Femur (tissue), 1 donor: ENCODE results near the gene CFAP68.
A peak's percentile ranks its signal among the peaks of the same experiment; 100 is the strongest.
"Not testable (repeated sequence)": the region's sequence is repeated elsewhere in the genome, so short reads cannot be mapped to it uniquely, and the experiment has no call there.

ENCODE experiments used
- DNase-seq: peaks from one replicate; pipeline ENCODE4 v3.0.0-alpha.2; 2017

CFAP68 gene

DNA sequence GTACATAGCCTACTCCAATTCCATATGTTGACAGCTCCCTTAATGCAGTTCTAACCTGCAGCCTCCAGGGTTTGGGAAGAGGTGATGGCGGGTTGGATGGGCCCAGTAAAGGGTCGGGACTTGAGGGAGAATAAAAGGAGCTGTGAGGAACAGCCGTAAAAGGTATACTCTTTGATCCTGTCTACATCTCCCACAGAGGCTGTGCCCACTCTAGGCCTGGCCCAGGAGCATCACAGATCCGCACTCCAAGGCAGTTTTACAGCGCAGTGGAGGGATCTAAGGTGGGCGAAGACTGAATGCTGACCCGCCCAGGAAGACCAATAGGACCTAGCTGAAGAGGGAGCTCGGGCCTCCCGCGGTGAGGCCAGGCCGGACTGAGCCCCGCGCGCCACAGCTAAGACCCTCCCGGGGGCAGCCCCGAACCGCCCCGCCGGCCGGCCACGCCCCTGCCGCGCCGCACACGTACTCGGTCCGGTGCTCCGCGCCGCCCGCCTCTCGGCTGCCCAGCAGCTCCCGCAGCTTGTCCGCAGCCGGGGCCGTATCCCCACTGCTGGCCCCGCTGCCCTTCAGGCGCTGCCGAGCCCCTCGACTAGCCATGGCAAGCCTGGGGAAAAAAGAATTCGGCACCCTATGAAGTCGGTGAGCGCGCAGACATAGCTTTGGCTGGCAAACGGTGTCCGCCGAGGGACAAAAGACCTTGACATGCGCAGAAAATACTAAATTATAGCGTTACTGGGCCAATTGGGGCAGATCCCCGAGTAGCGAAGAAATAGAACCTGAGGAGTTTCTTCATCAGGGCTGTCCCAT is 8.3 kb upstream of the CFAP68 start, which contains the start of gene ALG9:
Gene ALG9 (minus strand): TSS at position 696 of the 807 bp plus-strand sequence. CDS start 99 bp downstream, at position 597.
- peak; percentile 88 for DNase-seq

- no peak for DNase-seq
Observed at GRCh38 chr11:111871693-111872161, 7.6 kb upstream of the CFAP68 start.

DNA sequence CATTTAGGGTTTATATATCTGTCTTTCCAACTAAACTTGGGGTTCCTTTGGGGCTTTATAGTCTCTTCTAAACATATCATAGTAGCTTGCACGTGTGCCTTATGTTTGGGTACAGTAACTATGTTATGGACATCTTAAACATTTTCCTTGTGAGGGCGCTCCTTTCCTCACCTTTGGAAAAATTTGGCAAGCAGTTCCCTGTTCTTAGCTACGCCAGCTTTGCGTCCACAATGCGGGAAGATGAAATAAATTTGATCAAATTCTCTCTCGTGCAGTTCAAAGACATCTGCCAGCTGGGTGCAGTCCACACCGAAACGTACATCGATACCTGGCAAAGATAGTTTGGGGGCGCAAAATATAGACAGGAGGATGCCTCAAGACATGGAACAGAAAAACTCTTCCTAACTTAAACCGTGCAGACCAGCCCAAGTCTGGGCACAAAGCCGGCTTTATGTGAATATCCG is 924 bp upstream of the CFAP68 start:
- DNase-seq = no peak

- DNase-seq = no peak
Observed at GRCh38 chr11:111879637-111879960, 258 bp downstream of the CFAP68 start.

GRCh38 chr11:111882202-111882601 is 2.9 kb downstream of the CFAP68 start:
- no peak for DNase-seq

DNA sequence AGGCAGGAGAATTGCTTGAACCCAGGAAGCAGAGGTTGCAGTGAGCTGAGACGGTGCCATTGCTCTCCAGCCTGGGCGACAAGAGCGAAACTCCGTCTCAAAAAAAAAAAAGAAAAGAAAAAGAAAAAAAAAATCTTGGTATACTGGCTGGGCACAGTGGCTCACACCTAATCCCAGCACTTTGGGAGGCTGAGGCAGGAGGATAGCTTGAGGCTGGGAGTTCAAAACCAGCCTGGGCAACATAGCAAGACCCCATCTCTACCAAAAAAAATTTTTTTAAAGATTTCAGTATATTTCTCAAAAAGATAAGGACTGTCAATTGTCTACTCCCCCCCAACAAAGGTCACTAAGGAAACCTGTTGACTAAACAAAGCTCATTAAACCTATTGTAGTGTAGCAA is 5.7 kb downstream of the CFAP68 start:
- DNase-seq = not testable (repeated sequence)

DNA sequence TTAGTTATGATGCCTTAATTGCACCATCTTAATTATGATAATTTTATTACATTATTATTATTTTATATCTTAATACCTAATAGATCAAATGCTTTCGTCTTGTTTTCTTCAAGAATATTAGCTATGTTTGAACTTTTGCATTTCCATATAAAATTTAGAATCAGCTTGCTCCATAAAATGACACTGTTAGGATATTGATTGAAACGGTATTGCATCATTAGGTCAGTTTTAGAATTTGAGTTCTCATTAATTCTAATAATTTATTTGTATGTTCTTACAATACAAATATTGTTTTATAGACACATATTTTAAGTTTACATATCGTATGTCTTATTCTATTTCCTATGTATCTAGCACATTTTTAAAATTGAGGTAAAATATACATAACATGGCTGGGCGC is 6.7 kb downstream of the CFAP68 start:
- DNase-seq = no peak

- DNase-seq = no peak
Observed at GRCh38 chr11:111886844-111887243, 7.5 kb downstream of the CFAP68 start.

DNA sequence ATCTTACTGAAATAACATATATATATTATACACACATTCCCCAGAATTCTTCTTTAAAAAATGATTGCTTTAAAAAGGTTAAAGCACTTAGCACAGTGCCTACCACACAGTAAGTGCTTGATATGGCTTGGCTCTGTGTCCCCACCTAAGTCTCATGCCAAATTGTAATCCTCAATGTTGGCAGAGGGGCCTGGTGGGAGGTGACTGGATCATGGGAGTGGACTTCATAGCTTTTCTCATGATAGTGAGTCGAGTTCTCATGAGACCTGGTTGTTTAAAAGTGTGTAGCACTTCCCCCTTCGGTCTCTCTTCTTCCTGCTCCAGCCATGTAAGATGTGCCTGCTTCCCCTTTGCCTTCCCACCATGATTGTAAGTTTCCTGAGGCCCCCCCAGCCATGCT is 26.1 kb downstream of the CFAP68 start:
- DNase-seq = peak; percentile 36

DNA sequence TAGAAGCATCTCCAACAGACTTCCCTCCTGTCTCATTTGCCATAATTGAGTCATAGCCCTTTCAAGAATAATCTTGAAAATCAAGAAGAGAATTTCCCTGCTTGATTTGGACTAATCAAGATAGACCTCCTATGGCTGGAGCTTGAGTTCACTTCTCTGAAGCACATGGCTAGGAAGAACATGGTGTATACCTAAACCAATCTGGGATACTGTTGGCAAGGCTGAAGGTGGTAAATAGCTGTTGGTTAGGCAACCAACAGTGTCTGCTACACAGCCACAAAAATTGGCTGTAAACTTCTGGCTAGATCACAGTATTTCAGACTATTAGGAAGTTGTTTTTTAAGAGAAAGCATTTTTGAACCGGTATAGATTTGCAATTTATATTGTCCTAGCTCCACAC is 27.3 kb downstream of the CFAP68 start:
- DNase-seq = no peak

DNA sequence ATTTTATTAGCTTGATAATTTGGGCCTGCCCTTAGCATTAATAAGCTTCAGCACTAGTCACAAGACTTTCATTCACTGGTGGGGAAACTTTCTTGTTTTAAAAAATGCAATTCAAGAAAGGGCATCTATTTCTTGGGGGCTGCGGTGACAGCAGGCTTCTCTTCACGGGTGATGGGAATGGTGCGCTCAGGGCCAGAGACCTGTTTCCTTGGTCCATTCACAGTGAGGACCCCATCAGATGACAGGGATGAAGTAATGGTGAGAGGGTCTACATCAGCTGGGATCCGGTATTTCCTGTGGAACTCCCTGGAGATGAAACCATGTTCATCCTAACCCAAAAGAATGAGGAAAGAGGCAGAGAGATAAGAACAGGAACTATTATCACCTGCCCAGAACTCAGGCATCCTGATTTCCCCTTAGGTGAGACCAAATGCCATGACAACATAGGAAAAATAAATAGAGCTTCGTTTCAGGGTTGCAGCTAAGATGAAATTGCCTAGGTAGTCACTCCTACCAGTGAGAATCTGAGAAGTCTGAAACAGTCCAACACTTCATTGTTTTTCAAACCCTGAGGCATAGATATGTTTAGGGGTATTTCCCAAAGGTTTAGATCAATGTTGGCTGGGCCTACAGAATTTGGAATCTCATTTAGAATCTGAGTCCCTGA is 29.4 kb downstream of the CFAP68 start:
- no peak for DNase-seq

GRCh38 chr11:111909378-111909777 is 30.0 kb downstream of the CFAP68 start:
- no peak for DNase-seq

DNA sequence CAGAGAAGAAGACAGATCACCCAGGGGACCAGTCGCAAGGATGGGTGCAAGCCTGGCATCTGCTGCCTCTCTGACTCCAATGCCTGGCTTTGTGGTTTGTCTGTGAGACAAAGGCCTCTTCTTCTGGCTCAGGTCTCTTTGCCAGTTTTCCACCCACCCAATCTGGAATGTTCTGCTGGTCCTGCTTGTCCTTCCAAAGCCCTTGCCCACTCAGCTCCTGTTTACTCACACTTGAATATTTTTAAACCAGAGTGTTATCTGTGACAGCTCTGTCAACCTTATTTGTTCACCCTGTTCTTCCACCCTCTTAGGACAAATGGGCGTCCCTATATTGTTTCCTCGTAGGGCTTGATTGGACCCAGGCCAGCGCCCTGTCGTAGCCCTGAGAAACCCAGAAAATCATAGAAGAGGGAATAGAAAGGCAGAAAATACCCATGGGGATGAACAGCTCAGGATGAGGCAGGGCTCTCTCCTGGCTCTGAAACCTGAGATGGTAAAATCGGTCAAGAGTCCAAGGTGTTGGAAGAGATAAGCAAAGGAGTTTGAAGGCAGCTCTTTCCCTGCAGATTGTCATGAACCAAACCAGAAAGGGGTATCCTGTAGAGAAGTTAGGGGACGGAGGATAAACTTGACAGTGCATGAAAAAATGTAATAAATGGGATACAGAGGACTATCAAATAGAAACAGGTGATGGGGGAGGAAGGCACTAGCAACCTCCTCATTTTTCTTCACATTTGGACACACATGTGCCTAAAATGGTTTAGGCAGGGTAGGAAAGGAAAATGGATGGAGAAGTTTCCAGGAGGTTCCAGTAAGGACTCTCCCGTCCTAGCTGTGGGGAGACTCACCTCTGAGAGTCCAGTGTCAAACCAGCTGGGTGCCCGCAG is 31.6 kb downstream of the CFAP68 start:
- no peak for DNase-seq

DNA sequence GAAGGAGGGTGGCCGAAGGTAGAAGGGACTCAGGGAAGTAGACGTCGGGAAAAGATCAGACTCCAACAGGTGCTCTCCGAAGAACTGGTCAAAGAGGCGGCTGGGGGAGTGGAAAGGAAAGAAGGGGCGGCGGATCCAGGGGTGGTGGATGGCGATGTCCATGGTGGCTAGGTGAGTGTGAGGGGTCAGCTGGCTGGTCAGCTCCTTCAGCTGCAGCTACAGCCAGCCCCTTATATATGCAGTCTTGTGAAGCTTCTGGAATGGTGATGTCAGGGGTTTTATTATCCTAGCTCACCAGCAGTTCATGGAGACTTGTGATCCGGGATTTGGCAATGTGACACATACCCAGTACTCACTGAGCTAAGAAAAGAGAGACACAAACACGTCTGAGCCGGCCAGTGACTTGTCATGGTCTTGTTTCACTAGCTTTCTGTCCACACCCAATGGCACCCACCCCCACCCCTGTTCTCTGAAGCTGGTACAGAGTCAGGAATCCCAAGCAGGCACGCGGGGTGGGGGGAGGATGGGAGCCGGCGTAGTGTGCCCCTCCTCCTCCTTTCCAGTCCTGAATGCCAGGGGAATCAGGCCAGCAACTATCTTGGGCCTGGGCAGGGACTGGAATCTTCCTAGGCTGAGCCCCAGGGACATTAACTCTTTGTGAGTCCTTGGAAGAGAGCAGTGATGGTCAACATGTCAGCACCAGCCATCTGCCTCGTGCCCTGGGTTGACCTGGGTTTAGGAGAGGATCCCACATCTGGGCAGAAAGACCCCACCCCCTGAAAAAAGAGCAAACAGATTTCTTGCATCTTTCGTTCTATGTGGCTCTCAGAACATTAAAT is 32.4 kb downstream of the CFAP68 start, which contains the start of gene CRYAB:
Gene CRYAB (minus strand): TSS at position 208 of the 839 bp plus-strand sequence. CDS start 46 bp downstream, at position 162.
- peak; percentile 92 for DNase-seq

GRCh38 chr11:111912535-111912934 is 33.2 kb downstream of the CFAP68 start, which contains the start of gene HSPB2:
Gene HSPB2, plus strand, starts transcription at chr11:111912734. Its CDS starts 96 bp downstream, at chr11:111912830.
- peak; percentile 78 for DNase-seq

GRCh38 chr11:111913031-111913861 is 33.9 kb downstream of the CFAP68 start:
- peak; percentile 41 for DNase-seq

DNA sequence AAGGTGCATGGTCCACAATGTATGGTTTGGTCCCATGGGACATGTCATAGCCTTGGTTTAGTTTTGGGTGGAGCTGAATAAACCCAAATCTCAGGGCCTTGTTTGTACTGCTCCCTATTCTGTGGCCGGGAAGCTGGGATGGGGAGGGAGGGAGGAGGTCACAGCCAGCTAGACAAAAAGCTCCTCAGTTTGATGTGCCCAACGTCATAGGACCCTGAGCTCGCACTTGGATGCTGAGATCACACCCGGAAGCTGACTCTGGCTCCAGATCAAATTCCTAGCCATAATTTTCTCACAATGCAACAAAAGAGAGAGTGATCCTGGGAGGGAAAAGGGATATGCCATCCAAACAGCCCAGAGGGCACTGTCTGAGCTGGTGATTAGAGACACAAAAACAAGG is 34.7 kb downstream of the CFAP68 start:
- peak; percentile 75 for DNase-seq

- DNase-seq = no peak
Observed at GRCh38 chr11:111916768-111917167, 37.4 kb downstream of the CFAP68 start.

DNA sequence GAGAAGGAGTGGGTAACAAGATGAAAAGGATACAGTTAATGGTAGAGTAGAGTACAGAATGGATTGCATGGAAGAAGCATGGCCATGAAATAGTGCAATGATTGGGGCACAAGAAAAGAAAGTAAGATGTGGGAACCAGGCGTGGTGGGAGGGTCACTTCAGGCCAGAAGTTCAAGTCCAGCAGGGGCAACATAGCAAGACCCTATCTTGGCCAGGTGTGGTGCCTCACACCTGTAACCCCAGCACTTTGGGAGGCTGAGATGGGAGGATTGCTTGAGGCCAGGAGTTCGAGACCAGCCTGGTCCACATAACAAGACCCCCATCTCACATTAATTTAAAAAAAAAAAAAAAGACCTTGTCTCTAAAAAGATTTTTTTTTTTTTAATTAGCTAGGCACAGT is 38.0 kb downstream of the CFAP68 start:
- DNase-seq = no peak

DNA sequence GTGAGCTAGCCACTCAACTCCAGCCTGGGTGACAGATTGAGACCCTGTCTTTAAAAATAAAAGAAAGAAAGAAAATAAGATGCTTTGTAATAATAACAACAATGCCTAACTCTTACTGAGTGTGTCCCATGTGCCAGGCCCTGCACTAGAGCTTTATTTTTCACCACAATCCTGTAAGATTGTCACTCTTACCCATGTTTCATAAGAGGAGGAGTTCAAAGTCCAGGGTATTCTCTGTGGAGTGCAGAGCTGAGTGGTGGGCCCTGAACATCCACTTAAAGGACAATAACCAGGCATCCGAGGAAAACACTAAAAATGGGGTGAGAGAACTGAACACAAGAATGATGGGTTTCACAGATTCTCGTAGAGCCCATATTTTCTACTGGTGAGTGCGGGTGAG is 38.4 kb downstream of the CFAP68 start:
- DNase-seq = no peak
